Effector memory CD8-positive, alpha-beta T cell (primary cell): Measurements from ENCODE around the gene TMEM145.

ENCODE experiments used
- ATAC-seq: fragments of 150-1000 bp; cut with Tn5 transposase; replicated peaks from 2 replicates; pipeline ENCODE4 v1.10.0; 2021; ENCODE audit warnings: mild to moderate bottlenecking, moderate library complexity
- DNase-seq, 3 experiments: peaks; one replicate each; pipeline ENCODE4 v3.0.0; 2021
- H3K27ac Mint-ChIP-seq, 2 donors: one replicate each; pipeline ENCODE4 v1.8.0; 2022; ENCODE audit warnings: mild to moderate bottlenecking in 2 of 2, mixed read lengths in 2 of 2, moderate library complexity in 2 of 2
- H3K27me3 Mint-ChIP-seq, 2 donors: one replicate each; pipeline ENCODE4 v1.8.0; 2022; ENCODE audit warnings: mixed read lengths in 2 of 2
- H3K36me3 Mint-ChIP-seq: one replicate; pipeline ENCODE4 v1.8.0; 2022; ENCODE audit warnings: mild to moderate bottlenecking, moderate library complexity, mixed read lengths; ENCODE audit not compliant: insufficient read depth
- H3K4me1 Mint-ChIP-seq, 2 donors: one replicate each; pipeline ENCODE4 v1.8.0; 2022; ENCODE audit warnings: low read depth in 2 of 2, mixed read lengths in 2 of 2
- H3K4me3 Mint-ChIP-seq, 2 donors: one replicate each; pipeline ENCODE4 v1.8.0; 2022; ENCODE audit warnings: mild to moderate bottlenecking in 2 of 2, mixed read lengths in 2 of 2, moderate library complexity in 2 of 2
- H3K9me3 Mint-ChIP-seq, 2 donors: one replicate each; pipeline ENCODE4 v1.8.0; 2022; ENCODE audit warnings: mixed read lengths in 2 of 2

The TMEM145 gene

GRCh38 chr19:42366673-42367072 is 53.6 kb downstream of the TMEM145 start:
- no peak overlapping the region for H3K4me3 Mint-ChIP-seq
- H3K36me3 Mint-ChIP-seq: peaks cover 3% of the 10 kb centered on the region
- H3K27ac Mint-ChIP-seq: peak overlapping the region in 1 of 2 donors; percentile 54
- DNase-seq: no peak
- no peak for ATAC-seq
- no peaks in the 10 kb centered on the region for H3K27me3 Mint-ChIP-seq
- H3K9me3 Mint-ChIP-seq: no peaks in the 10 kb centered on the region
- peaks cover 0 to 3% of the 10 kb centered on the region in 2 donors for H3K4me1 Mint-ChIP-seq

DNA sequence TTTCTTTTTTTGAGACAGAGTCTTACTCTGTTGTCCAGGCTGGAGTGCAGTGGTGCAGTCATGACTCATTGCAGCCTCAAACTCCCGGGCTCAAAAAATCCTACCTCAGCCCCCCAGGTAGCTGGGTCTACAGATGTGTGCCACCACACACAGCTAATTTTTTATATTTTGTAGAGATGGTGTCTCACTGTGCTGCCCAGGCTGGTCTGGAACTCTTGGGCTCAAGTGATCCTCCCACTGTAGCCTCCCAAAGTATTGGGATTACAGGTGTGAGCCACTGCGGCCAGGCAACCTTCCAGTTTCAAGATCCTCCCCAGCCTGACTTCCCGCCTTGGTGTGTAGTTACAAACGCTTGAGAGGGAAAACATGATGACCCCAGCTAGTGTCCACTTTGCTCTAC is 54.8 kb downstream of the TMEM145 start:
- H3K27ac Mint-ChIP-seq: no peak overlapping the region
- peaks cover 3% of the 10 kb centered on the region for H3K36me3 Mint-ChIP-seq
- ATAC-seq (no peak), DNase-seq (no peak)
- H3K4me3 Mint-ChIP-seq: no peak overlapping the region
- peaks cover 0 to 3% of the 10 kb centered on the region in 2 donors for H3K4me1 Mint-ChIP-seq
- H3K27me3 Mint-ChIP-seq: no peaks in the 10 kb centered on the region
- no peaks in the 10 kb centered on the region for H3K9me3 Mint-ChIP-seq

DNA sequence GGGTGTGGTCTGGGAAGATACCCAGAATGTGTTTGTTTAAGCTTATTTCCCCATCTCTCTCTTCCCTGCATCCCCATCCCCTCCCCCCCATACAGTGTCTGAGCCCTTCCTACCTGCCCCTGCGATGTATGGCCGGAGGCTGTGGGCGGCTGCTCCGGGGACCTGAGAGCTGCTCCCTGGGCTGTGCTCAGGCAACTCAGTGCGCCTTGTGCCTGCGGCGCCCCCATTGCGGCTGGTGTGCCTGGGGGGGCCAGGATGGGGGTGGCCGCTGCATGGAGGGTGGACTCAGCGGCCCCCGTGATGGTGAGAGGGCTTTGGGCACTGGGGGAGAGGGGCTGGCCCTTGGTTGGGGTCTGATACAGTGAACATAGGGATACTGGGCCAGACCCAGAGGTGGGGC is 55.3 kb downstream of the TMEM145 start:
- no peak for ATAC-seq

GRCh38 chr19:42368765-42369164 is 55.7 kb downstream of the TMEM145 start:
- Mint-ChIP-seq H3K27ac (no peak overlapping the region), H3K27me3 (no peaks in the 10 kb centered on the region), H3K4me3 (no peak overlapping the region), H3K4me1 (peaks cover 0 to 3% of the 10 kb centered on the region in 2 donors), H3K36me3 (peaks cover 3% of the 10 kb centered on the region), H3K9me3 (no peaks in the 10 kb centered on the region)
- DNase-seq (no peak), ATAC-seq (no peak)

More for the DNA sequence above, 55.3 kb downstream of the TMEM145 start:
- Mint-ChIP-seq H3K4me1 (peaks cover 0 to 3% of the 10 kb centered on the region in 2 donors), H3K27ac (no peak overlapping the region), H3K27me3 (no peaks in the 10 kb centered on the region), H3K9me3 (no peaks in the 10 kb centered on the region), H3K4me3 (no peak overlapping the region), H3K36me3 (peaks cover 3% of the 10 kb centered on the region)
- DNase-seq: no peak

GRCh38 chr19:42369433-42370067 is 56.4 kb downstream of the TMEM145 start:
- DNase-seq: no peak
- Mint-ChIP-seq H3K4me1 (peaks cover 0 to 3% of the 10 kb centered on the region in 2 donors), H3K4me3 (no peak overlapping the region), H3K27me3 (no peaks in the 10 kb centered on the region), H3K9me3 (no peaks in the 10 kb centered on the region), H3K36me3 (peaks cover 3% of the 10 kb centered on the region), H3K27ac (no peak overlapping the region)
- no peak for ATAC-seq

GRCh38 chr19:42370068-42370520 is 57.0 kb downstream of the TMEM145 start:
- peaks cover under 1% of the 10 kb centered on the region for H3K36me3 Mint-ChIP-seq
- peak overlapping the region in 1 of 2 donors; percentile 65 for H3K27ac Mint-ChIP-seq
- H3K4me1 Mint-ChIP-seq: peaks cover 0 to 3% of the 10 kb centered on the region in 2 donors
- H3K27me3 Mint-ChIP-seq: no peaks in the 10 kb centered on the region
- H3K4me3 Mint-ChIP-seq: no peak overlapping the region
- no peak for DNase-seq
- no peaks in the 10 kb centered on the region for H3K9me3 Mint-ChIP-seq
- no peak for ATAC-seq

DNA sequence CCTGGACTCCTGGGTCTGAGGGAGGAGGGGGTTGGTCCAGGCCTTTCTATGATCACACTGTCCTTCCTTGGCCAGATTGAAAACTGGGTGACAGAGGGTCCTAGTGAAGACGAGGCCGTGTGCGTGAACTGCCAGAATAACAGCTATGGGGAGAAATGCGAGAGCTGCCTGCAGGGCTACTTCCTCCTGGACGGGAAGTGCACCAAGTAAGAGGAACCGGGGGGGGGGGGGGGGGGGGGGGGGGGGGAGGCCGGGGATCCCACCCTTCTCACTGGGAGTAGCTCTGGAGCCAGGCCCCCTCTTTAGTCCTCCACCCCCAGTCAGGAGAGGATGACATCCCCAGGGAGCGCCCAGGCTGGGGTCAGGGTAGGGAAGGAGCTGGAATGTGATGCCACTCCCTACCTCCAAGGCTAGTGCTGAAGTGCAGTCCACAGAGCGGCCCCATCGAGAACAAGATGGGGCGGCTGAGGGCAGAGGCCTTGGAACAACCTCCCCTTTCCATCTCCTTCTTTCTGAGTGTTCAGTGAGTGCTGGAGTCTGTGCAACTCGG is 57.6 kb downstream of the TMEM145 start:
- H3K9me3 Mint-ChIP-seq: no peaks in the 10 kb centered on the region
- peak overlapping the region in 1 of 2 donors; percentile 65 for H3K27ac Mint-ChIP-seq
- no peak overlapping the region for H3K4me3 Mint-ChIP-seq
- ATAC-seq: no peak
- no peaks in the 10 kb centered on the region for H3K27me3 Mint-ChIP-seq
- no peak for DNase-seq
- H3K36me3 Mint-ChIP-seq: no peaks in the 10 kb centered on the region
- H3K4me1 Mint-ChIP-seq: peaks cover 0 to 3% of the 10 kb centered on the region in 2 donors
